Heart left ventricle (tissue), 13 donors: Measurements from ENCODE around the gene PROCR.

Source experiments
- POLR2A ChIP-seq, 2 donors: fragments of 450-650 bp; IDR thresholded peaks; one replicate each; pipeline ENCODE4 v1.6.1; 2017; ENCODE audit warnings: antibody characterized with exemption in 2 of 2, mild to moderate bottlenecking in 2 of 2, moderate library complexity in 2 of 2
- TF ChIP-seq, protein P1 (sequence below), 12 donors: fragments of 200-600 bp; sonication (generic) in 4 of 12; IDR thresholded peaks; one replicate each; pipeline versions ENCODE4 v1.5.0 to v1.8.0; 2018 to 2022; ENCODE audit warnings: antibody characterized with exemption in 12 of 12, mild to moderate bottlenecking in 5 of 12
- donor health status: ischemic (EF 13 %, LVEDD 7.1; RV severe dilation, severe dysfunction).
- donor health status: DM: no; HTN: yes; CAD: no.
- donor health status: DM: no; HTN: no; CAD: no.
- donor health status: ischemic (EF 25% LVEDD 6.9; RV normal size, moderate dysfunction).
- donor health status: ischemic (EF 25% LVEDD 5.7; RV mildly dilated, moderate dysfunction).
- donor health status: ischemic (EF 35%, LVEDD 5.7; RV mildly dilated, moderate dysfunction).
- donor health status: nonischemic (EF 11% LVEDD 7.7; RV severe dilation, severe dysfunction).
- donor health status: DM: yes; HTN: yes; CAD: no.
- donor health status: PGD.
- donor health status: ischemic (EF 29% LVEDD 5.4; RV normal size, mild dysfunction).
- donor health status: nonischemic (EF 23%, LVEDD 6.1; RV moderate dilation, normal function).

GRCh38 chr20:35133031-35133430, 38.8 kb upstream of the PROCR start:
- TF ChIP-seq, protein P1, sequence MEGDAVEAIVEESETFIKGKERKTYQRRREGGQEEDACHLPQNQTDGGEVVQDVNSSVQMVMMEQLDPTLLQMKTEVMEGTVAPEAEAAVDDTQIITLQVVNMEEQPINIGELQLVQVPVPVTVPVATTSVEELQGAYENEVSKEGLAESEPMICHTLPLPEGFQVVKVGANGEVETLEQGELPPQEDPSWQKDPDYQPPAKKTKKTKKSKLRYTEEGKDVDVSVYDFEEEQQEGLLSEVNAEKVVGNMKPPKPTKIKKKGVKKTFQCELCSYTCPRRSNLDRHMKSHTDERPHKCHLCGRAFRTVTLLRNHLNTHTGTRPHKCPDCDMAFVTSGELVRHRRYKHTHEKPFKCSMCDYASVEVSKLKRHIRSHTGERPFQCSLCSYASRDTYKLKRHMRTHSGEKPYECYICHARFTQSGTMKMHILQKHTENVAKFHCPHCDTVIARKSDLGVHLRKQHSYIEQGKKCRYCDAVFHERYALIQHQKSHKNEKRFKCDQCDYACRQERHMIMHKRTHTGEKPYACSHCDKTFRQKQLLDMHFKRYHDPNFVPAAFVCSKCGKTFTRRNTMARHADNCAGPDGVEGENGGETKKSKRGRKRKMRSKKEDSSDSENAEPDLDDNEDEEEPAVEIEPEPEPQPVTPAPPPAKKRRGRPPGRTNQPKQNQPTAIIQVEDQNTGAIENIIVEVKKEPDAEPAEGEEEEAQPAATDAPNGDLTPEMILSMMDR (IDR thresholded peaks at IDR 0.05), result no peak
- TF ChIP-seq POLR2A (IDR thresholded peaks at IDR 0.05), result no peak
